GM12891 (cell line): ENCODE measurements around the gene ATG4A.

Source experiments
- POLR2A ChIP-seq: IDR thresholded peaks from 2 replicates; pipeline ENCODE4 v1.6.1; 2011; ENCODE audit warnings: low read depth, low read length, control low read depth
- POLR2AphosphoS5 ChIP-seq: IDR thresholded peaks from 2 replicates; pipeline ENCODE4 v1.6.1; 2011; ENCODE audit warnings: low read depth, low read length, control low read depth

GRCh38 chrX:108186811-108187210 is 95.2 kb downstream of the ATG4A start:
- TF ChIP-seq POLR2AphosphoS5, result no peak
- no peak for TF ChIP-seq POLR2A
